ENCODE data around the gene PKN1.
"Not testable (repeated sequence)": the region's sequence is repeated elsewhere in the genome, so short reads cannot be mapped to it uniquely, and the experiment has no call there.

Gene PKN1

GRCh38 chr19:14433554-14434501 is 722 bp downstream of the PKN1 start:
- no peak for DNase-seq

GRCh38 chr19:14434543-14435319 is 1.6 kb downstream of the PKN1 start:
- DNase-seq = no peak

- DNase-seq = no peak
Observed at GRCh38 chr19:14435320-14436050, 2.4 kb downstream of the PKN1 start.

- DNase-seq = no peak
Observed at GRCh38 chr19:14437578-14438140, 4.6 kb downstream of the PKN1 start.

DNA sequence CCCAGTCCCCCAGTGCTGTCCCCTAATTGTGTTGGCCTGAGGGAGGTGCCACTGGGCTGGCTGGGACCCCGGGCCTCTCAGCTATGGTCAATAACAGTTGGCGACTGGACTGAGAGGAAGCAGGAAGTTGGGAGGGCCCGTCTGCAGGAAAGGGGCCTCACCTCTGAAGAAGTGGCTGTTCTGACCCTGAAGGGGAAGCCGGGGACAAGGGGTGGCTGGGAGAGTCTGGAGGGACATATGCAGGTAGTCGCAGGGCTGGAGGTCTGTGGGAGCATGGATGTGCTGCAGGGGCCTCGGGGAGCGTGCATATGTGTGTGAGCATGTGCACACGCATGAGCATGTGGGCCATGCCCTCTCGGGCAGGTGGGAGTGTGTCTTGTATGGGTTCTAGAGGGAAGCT is 5.9 kb downstream of the PKN1 start:
- no peak for DNase-seq

- no peak for DNase-seq
Observed at GRCh38 chr19:14440049-14440448, 6.9 kb downstream of the PKN1 start.

- no peak for DNase-seq
Observed at GRCh38 chr19:14441041-14441938, 8.2 kb downstream of the PKN1 start.

- no peak for DNase-seq
Observed at GRCh38 chr19:14442891-14443631, 10.0 kb downstream of the PKN1 start.

GRCh38 chr19:14443632-14444216 is 10.6 kb downstream of the PKN1 start:
- no peak for DNase-seq

GRCh38 chr19:14446336-14447036 is 13.4 kb downstream of the PKN1 start:
- DNase-seq = no peak

- no peak for DNase-seq
Observed at GRCh38 chr19:14449321-14449720, 16.2 kb downstream of the PKN1 start.

GRCh38 chr19:14450168-14450874 is 17.2 kb downstream of the PKN1 start:
- DNase-seq = no peak

DNA sequence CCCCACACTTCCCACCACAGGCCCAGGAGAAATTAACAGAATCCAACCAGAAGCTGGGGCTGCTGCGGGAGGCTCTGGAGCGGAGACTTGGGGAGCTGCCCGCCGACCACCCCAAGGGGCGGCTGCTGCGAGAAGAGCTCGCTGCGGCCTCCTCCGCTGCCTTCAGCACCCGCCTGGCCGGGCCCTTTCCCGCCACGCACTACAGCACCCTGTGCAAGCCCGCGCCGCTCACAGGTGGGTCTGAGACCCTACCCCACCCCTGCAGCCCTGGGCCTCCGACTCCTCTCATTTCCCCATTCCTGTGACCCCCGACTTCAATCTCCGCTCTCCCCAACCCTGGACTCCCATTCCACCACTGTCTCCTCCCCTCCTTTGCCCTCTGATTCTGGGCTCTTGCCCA is 17.8 kb downstream of the PKN1 start:
- no peak for DNase-seq

DNA sequence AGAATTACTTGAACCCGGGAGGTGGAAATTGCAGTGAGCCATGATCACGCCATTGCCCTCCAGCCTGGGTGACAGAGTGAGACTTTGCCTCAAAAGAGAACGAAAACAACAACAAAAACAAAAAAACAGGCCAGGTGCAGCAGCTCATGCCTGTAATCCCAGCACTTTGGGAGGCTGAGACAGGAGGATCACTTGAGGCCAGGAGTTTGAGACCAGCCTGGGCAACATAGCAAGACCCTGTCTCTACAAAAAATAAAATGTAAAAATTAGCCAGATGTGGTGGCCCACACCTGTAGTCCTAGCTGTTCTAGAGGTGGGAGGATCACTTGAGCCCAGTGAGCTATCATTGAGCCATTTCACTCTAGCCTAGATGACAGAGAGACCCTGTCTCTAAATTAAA is 19.2 kb downstream of the PKN1 start:
- not testable (repeated sequence) for DNase-seq

- no peak for DNase-seq
Observed at GRCh38 chr19:14459703-14460102, 26.6 kb downstream of the PKN1 start.

- no peak for DNase-seq
Observed at GRCh38 chr19:14460935-14461334, 27.8 kb downstream of the PKN1 start.

- DNase-seq = not testable (repeated sequence)
Observed at GRCh38 chr19:14462401-14462800, 29.3 kb downstream of the PKN1 start.

DNA sequence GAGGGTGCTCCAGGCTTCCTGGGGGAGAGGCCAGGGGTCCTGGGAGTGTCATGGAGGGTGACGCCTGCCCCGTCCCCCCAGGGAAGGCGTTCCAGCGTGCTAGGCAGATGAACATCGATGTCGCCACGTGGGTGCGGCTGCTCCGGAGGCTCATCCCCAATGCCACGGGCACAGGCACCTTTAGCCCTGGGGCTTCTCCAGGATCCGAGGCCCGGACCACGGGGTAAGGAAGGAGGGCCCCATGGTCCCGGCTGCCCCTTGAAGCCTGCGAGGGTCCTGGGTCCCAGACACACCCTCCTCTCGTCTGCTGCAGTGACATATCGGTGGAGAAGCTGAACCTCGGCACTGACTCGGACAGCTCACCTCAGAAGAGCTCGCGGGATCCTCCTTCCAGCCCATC is 30.6 kb downstream of the PKN1 start:
- no peak for DNase-seq

DNA sequence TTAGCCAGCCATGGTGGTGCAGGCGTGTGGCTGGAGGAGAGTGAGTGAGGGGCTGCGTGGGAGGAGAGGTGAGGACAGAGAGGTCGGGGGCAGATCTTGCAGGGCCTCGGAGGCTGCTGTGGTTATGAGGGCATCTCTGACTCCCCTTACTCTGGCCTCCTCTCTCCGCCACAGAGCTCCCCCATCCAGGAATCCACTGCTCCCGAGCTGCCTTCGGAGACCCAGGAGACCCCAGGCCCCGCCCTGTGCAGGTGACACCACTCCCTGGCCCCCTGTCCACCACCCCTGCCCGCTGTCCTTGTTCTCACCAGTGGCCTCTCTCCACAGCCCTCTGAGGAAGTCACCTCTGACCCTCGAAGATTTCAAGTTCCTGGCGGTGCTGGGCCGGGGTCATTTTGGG is 34.3 kb downstream of the PKN1 start:
- DNase-seq = no peak
